ENCODE data around the gene NAGPA.
"Not testable (repeated sequence)": the region's sequence is repeated elsewhere in the genome, so short reads cannot be mapped to it uniquely, and the experiment has no call there.

NAGPA gene

GRCh38 chr16:5033256-5034166, at the start of gene NAGPA:
TSS of gene NAGPA (minus strand) at chr16:5033935. CDS start at chr16:5033914, 21 bp downstream.
- DNase-seq (ENCODE audit: low read depth in 1 of 2, low spot score in 1 of 2) = peak; percentile 71 to 73

DNA sequence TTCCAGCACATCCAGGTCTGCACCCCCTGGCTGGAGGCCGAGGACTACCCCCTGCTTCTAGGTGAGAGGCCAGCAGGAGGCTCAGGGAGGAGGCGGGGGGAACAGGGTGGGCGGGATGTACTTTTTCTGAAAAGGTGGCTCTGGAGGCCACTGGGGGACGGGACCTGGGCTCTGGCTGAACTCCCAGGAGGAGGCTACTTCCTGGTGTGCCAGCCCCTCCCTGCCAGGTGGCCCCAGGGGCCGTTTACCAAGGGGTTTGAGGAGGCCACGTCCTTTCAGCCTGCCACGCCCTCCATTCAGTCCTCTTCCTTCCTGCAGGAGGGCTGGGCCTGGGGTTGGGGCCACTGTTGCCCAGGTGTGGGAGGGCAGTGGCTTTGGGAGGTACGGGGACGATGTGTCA, 47.3 kb upstream of the NAGPA start:
- DNase-seq (ENCODE audit: low read depth in 1 of 2, low spot score in 1 of 2) = not testable (repeated sequence)

DNA sequence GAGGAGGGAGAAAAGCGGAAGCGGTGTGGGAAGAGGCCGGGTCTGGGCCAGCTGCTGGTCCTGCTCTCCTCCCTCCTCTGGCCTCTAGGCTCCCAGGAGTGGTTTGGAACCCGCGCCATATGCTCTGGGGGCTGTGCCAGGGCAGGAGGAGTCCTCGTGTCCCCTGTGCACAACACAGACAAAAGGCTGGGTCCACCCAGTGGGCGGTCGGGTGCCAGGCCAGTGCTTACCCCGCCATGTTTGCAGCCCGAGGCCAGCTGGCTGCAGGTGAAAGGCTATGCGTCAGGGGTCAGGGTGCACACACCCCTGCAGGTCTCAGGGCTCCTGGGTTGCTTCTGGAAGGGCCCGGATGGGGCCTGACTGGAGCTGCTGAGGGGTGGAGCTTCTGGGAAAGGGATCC, 46.7 kb upstream of the NAGPA start:
- DNase-seq (ENCODE audit: low read depth in 1 of 2, low spot score in 1 of 2) = not testable (repeated sequence)

DNA sequence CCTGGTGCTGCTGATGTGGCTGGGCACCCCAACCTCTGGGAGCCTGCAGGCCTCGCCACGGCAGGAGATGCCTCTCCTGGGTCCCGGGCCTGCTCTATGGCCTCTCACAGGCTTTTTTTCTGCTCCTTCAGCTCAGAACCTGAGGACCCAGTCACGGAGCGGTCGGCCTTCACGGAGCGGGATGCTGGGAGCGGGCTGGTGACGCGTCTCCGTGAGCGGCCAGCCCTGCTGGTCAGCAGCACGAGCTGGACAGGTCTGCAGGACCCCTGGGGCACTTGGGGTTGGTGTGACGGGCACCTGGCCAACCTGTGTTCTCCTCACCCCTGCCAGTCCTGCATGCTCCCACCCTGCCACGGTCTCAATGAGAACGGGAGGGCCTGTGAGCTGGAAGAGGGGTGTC, 44.9 kb upstream of the NAGPA start:
- DNase-seq (ENCODE audit: low read depth in 1 of 2, low spot score in 1 of 2) = no peak

DNA sequence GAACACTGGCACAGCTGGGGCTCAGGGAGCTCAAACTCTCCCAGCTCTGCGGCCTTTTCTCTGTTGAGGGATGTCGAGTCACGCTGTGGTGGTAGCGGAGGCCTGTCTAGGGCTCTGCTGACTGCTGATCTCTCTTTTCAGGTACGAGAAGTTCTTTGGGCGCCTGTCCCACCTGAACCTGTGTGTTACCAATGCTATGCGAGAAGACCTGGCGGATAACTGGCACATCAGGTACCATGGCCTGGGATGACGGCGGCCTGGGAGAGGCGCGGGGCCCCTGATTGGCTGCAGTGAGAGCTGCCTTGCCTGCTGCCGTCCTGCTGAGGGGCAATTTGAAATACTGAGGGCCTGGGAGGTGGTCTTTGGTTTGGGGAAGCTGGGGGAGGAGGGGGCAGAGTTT, 43.6 kb upstream of the NAGPA start:
- DNase-seq (ENCODE audit: low read depth in 1 of 2, low spot score in 1 of 2) = no peak

GRCh38 chr16:5075637-5076036, 41.9 kb upstream of the NAGPA start:
- DNase-seq (ENCODE audit: low read depth in 1 of 2, low spot score in 1 of 2) = no peak

DNA sequence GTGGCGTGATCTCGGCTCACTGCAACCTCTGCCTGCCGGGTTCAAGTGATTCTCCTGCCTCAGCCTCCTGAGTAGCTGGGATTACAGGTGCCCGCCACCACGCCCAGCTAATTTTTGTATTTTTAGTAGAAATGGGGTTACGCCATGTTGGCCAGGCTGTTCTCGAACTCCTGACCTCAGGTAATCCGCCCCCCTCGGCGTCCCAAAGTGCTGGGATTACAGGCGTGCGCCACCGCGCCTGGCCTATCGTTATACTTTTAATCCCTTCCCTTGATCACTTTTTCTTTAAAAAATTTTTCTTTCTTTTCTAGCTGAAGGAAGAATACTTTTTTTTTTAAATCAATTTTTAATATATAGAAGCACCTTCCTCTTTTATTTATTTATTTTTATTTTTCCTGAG, 40.0 kb upstream of the NAGPA start:
- not testable (repeated sequence) for DNase-seq (ENCODE audit: low read depth in 1 of 2, low spot score in 1 of 2)

GRCh38 chr16:5073279-5073629, 39.5 kb upstream of the NAGPA start:
- DNase-seq (ENCODE audit: low read depth in 1 of 2, low spot score in 1 of 2) = no peak

DNA sequence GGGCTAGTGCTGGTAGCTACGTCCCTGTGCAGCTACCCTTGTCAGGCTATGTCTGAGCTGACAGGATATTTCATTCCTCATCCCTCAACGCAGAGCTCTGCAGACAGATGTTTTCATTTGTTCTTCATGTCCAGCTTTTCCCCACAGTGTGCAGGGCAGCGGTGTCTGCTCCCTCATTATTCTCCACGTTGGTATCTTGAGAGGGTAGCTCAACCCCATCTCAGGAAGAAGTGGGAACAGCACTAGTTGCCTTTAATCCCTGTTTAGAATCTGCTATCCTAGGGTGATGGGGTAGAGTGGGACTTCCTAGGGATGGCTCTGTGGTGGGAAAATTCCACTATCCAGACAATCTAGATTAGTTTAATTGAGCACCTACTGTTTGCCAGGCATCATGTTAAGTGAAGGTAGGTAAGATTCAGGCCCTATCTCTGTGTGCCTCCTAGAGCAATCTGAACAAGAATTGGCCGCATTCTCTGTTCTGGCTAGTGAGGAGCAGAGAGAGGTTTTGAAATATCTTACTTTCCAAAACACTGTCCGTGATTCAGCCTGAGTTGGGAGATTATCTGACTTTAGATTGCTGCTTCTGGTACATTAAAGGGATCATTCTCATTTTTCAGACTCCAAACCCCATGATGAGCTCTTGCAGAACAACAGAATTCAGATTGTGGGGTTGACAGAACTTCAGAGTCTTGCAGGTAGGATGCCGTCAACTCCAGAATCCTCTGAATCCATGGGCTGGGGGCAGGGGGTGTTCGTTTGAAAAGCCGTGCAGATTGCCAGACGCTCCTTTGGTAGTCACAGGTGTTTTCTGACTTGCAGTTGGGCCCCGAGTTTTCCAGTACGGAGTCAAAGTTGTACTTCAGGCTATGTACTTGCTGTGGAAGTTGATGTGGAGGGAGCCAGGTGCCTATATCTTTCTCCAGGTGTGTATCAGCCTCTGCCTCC, 38.9 kb upstream of the NAGPA start:
- DNase-seq (ENCODE audit: low read depth in 1 of 2, low spot score in 1 of 2) = no peak

GRCh38 chr16:5071681-5072333, 38.1 kb upstream of the NAGPA start, which contains the start of gene ALG1:
TSS of gene ALG1 (plus strand) at chr16:5071843. CDS start at chr16:5071850, 7 bp downstream.
- DNase-seq (ENCODE audit: low read depth in 1 of 2, low spot score in 1 of 2) = peak; percentile 77 to 82

DNA sequence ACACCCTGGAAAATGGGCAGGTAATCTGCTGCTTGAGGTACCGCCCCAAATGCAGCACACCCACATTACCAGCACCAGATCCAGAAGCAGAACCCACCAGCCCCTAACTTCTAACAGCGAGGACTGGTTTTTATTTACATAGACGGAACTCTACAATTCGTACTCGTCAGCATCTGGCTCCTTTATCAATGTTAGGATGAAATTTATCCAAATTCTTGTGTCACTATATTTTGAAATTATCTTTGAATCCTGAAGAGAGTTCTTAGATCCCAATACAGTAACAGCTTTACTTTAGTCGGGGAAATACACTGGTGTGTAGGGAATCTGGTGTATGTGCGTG, 37.6 kb upstream of the NAGPA start:
- no peak for DNase-seq (ENCODE audit: low read depth in 1 of 2, low spot score in 1 of 2)

DNA sequence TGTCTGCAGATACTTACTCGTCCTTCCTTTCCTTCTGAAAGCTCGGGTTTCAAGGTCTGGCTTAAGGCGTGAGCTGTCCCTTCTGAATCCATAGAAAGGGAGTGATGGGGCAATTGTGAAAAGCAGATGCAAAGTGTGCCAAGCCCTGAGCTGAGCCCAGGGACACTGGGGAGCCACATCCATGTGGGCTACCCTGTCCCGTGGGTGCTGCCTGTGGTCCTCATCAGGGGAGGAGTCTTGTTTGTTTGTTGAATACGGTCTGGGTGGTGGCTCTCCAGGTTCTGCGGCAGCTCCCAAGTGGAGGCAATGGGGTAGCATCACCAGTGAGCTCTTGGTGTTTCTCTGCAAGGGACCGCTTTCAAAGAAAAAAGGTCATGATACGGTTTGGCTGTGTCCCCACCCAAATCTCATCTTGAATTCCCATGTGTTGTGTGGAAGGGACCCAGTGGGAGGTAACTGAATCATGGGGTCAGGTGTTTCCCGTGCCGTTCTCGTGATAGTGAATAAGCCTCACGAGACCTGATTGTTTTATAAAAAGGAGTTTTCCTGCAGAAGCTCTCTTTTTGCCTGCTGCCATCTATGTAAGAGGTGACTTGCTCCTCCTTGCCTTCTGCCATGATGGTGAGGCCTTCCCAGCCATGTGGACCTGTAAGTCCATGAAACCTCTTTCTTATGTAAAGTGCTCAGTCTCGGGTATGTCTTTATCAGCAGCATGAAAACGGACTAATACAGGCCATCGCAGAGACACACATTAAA, 36.9 kb upstream of the NAGPA start:
- no peak for DNase-seq (ENCODE audit: low read depth in 1 of 2, low spot score in 1 of 2)

DNA sequence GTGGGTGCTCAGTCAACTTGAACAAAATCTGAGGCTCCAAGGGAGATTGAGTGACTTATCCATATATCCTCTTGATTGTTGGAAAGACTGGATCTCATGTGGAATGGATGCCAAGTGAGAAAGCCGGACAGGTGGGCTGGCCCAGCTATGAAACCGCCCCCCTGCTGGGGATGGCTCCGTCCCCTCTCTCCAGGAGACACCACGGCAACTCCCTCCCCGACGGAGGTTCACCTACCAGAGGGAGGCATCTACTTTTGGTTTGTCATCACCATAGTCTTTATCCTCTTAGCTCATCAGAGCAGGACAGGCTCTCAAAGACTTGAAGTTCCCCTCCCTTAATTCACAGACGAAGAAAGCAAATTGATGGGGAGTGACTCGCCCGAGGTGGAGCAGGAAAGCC, 36.1 kb upstream of the NAGPA start:
- no peak for DNase-seq (ENCODE audit: low read depth in 1 of 2, low spot score in 1 of 2)

- DNase-seq (ENCODE audit: low read depth in 1 of 2, low spot score in 1 of 2) = no peak
These were observed 35.3 kb upstream of the NAGPA start for GRCh38 chr16:5069048-5069447.

DNA sequence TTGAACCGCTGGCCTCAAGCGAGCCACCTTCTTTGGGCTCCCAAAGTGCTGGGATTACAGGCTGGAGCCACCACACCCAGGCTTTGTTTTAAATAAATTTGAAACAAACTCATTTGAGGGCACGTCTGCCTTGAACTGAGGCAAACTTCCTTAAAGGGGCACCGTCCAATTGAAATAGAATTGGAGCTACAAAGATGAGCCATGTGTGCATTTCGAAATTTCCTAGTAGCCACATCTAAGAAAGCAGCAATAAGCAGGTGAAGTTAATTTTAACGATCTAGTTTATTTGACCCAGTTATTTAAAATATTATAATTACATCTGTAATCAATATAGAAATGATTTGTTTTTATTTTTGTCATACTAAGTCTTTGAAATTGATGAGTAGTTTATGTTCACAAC, 32.8 kb upstream of the NAGPA start:
- no peak for DNase-seq (ENCODE audit: low read depth in 1 of 2, low spot score in 1 of 2)

DNA sequence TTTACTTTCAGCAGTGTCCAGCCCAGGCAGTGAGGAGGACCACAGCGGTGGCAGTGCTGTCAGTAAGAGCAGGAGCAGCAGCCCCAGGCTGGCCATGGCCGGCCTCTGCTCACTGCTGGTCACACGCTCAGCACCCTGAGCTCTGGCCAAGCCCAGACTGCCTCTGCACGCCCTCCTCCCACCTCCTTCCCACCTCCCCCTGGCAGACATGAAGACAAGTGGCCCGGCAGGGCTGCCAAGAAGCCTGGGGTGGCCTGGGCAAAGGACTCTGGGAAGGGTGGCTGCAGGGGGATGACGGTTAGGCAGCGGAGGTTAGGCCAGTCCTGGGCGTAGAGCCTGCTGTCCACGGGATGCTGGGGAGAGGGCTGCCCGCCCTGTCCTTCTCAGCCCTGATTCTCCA, 32.1 kb upstream of the NAGPA start, which contains the start of gene C16orf89:
C16orf89 (minus strand) TSS at position 144 of the 400 bp plus-strand sequence; CDS start at position 96, 48 bp downstream.
- no peak for DNase-seq (ENCODE audit: low read depth in 1 of 2, low spot score in 1 of 2)

DNA sequence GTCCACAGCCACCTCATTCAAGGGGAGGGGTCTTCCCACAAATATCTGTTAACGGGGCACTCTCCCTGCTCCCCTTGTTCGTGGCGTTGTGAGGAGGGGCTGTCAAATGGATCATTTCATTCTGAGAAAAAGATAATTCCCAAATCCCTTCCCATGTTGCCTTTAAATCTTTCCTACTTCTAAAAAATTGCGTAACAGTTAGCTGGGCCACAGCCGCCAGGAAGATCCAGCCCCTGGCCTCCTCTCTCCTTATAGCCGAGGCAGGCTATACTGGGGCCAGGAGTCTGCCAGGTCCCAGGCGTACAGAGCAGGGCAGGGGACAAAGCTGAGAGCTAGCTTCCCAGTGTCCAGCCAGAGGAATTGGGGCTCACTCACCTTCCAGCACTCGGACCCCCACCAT, 31.6 kb upstream of the NAGPA start:
- DNase-seq (ENCODE audit: low read depth in 1 of 2, low spot score in 1 of 2) = no peak

DNA sequence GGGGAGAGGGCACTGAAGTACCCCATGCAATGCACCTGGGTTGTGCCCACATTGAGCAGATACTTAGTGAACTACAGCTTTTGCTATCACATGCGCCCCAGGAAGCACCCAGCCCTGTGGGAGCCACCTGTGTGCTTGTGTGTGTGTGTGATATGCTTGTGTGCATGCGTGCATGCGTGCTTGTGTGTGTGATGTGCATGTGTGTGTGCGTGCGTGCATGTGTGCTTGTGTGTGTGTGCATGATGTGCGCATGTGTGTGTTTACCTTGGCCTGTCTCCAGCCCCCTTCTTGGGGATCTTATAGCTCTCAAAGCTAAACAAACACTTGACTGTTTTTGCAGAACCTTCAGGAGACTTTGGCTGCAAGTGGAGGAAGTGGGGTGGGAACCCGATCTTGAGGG, 31.2 kb upstream of the NAGPA start:
- DNase-seq (ENCODE audit: low read depth in 1 of 2, low spot score in 1 of 2) = no peak

GRCh38 chr16:5062790-5063765, 29.3 kb upstream of the NAGPA start:
- DNase-seq (ENCODE audit: low read depth in 1 of 2, low spot score in 1 of 2) = no peak
